Tongue (tissue), 2 donors: ENCODE data around the gene PRH1. TPM values are rescaled to one million over a fixed set of nuclear protein-coding genes. Genes with fewer than 3 reads are reported as not detected.

ENCODE experiments used
- DNase-seq: peaks from one replicate; pipeline ENCODE4 v3.0.0-alpha.2; 2015
- total RNA-seq: library from RNA; depleted of rRNA; stranded (reverse); fragments of >200 nt; gene quantifications from one replicate; pipeline ENCODE4 v1.2.3, GENCODE V29; 2014

PRH1 gene
- 85.8 TPM for total RNA-seq

DNA sequence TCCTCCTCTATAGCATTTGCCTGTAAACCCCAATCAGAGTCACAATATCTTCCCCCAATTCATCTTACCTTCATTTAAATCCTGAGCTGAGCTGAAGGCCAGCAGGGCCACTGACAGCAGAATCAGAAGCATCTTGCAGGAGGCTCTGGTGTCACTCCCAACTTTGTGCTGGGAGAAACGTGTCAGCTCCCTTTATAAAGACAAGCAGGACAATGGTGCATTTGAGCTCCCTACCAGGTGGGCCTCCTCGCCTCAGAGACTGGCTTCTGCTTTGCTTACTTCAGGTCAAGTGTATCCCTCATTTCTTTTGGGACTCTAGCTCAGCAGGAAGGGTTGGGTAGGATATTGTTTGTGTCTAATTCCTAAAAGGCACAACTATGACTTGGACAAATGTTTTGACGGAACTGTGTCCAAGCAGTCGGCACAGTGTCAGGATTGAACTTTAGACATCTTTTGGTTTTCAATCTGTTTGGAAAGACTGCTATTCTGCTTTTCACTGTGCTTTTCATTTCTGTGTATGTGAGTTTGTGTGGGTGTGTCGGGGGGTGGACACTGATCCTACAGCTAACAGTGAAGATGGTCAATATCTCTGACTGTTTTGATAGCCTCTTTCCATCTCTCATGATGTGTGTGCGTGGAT is at the start of gene PRH1:
Gene PRH1, minus strand, starts transcription at position 170 of the 640 bp plus-strand sequence. Its CDS starts 38 bp downstream, at position 132.
- no peak for DNase-seq

DNA sequence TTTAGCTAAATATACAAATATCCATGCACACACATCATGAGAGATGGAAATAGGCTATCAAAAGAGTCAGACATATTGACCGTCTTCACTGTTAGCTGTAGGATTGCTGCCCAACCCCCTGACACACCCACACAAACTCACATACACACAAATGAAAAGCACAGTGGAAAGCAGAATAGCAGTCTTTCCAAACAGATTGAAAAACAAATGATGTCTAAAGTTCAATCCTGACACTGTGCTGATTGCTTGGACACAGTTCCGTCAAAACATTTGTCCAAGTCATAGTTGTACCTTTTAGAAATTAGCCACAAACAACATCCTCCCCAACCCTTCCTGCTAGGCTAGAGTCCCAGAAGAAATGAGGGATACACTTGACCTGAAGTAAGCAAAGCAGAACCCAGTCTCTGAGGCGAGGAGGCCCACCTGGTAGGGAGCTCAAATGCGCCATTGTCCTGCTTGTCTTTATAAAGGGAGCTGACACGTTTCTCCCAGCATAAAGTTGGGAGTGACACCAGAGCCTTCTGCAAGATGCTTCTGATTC is 44.8 kb upstream of the PRH1 start, which contains the start of gene PRH2:
Gene PRH2, plus strand, starts transcription at position 491 of the 541 bp plus-strand sequence. Its CDS starts 38 bp downstream, at position 529.
- DNase-seq = no peak

DNA sequence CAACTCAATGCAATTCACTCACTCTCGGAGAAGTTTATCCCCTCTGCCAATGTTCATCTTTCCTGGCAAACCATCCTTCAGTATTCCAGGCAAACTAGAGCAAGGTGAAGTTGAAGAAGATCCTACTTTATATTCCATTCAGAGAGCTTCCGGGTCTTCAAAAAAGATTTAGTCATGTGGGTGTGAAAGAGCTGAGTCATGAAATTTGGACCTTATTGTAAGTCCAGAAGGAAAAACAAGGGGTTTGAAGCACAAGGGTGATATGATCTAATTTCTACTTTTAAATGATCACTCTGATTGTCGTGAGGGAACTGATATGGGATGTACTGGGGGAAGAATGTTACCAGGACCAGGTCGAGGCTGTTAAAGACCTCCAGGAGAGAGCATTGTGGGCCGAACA is 42.2 kb upstream of the PRH1 start:
- no peak for DNase-seq

DNA sequence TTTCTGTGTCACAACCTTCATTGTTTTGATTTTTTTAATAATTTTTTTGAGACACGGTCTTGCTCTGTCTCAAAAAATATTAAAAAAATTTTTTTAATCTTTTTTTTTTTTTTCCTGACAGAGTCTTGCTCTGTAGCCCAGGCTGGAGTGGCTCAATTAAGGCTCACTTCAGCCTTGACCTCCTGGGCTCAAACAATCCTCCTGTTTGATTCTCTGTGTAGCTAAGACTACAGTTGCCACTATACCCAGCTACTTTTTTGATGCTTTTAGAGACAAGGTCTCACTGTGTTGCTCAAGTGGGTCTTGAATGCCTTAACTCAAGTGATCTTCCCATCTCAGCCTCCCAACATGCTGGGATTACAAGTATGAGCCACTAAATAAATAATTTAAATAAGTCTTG is 35.8 kb upstream of the PRH1 start:
- no peak for DNase-seq

DNA sequence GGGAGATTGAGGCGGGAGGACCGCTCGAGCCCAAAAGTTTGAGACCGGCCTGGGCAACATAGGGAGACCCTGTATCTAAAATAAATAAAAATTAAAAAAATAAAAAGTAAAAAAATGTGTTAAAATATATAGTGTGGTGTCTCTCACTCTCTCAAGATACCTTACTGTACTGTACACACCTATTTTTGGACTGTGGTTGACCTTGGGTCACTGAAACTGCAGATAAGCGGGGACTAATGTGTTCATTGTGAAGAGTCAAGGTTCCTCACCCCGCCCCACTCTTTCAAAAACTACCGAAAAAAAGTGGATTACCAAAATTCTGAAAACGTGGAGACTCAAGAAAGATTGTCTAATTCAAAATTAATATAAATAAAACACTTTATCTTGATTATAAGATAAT is 26.3 kb upstream of the PRH1 start:
- no peak for DNase-seq

DNA sequence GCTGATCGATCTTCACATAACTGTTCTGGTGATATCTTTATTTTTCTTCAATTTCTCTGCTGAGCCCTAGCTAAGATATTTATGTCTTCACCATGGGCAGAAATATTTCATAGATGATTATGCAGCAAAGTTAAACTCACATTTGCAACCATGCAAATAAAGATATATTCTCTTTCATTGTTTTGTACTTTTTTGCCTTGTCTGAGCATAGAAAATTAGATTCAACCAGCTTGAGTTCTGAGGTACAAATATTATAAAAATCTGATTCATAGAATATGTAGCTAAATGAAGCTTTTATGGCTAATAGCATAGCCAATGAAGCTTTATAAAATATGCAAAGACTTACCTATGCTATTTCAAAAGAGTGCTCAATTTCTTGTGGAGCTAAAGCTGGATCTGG is 25.4 kb upstream of the PRH1 start, which contains the start of gene TAS2R13:
Gene TAS2R13, minus strand, starts transcription at position 101 of the 400 bp plus-strand sequence. CDS start 264 bp downstream, outside the sequence.
- no peak for DNase-seq

DNA sequence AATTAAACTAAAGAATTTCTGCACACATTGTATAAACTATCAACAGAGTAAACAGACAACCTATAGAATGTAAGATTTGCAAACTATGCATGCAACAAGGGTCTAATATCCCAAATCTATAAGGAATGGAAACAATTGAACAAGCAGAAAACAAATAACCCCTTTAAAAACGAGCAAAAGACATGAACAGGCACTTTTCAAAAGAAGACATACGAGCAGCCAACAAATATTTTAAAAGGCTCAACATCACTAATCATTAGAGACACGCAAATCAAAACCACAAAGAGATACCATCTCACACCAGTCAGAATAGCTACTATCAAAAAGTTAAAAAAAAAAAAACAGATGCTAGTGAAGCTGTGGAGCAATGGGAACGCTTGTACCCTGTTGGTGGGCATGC is 20.6 kb upstream of the PRH1 start:
- DNase-seq = no peak

DNA sequence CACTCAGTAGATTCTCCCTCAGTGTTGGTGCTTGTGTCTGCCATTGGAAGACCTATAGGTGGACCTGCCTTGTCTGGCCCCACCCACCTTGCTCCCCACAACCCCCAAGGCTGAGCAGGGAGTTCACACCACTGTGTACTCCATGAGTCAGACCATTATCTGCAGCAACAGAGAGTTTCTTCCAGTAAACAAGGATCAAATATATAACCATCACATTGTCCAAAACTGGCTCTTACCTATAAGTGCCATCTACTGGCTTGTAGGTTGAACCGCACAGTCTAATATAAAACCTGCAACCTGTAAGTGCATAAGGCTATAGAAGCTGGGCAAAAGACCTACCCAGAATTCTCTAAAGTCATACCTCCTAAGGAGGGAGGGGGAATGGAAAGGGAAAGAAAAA is 17.4 kb upstream of the PRH1 start:
- no peak for DNase-seq

DNA sequence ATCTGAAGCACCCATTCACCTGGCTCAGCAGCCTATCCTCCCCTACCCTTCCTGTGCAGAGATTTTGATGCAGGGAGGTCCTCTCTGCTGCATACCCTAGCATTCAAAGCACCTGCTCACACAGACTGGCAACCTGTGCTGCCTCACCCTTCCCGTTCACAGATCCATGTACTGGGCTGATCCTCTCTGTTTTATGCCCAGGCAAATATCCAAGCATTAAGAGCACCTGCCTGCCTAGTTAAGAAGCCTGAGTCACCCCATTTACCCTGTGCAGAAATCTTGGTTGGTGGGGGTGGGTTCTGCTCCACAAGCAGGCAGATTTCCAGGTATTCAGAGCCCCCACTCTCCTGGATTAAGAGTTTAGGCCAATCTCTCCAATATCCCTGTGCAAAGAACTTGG is 16.9 kb upstream of the PRH1 start:
- DNase-seq = no peak

DNA sequence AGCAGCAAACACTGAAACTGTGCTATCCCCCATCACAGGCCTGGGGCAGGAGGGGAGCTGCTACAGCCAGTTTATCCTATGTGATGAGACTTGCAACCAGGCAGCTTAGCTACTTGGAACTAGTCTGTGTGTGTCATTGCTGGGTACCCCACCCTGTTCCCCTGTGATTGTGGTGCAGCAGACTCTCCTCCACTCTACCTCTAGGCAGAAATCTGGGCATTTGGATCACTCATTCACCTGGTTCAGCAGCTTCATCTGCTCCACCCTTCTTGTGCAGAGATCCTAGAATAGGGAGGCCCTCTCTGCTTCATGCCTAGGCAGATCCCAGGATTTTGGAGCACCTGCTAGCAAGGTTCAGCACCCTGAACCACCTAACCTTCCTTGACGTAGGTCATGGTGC is 16.5 kb upstream of the PRH1 start:
- DNase-seq = no peak

DNA sequence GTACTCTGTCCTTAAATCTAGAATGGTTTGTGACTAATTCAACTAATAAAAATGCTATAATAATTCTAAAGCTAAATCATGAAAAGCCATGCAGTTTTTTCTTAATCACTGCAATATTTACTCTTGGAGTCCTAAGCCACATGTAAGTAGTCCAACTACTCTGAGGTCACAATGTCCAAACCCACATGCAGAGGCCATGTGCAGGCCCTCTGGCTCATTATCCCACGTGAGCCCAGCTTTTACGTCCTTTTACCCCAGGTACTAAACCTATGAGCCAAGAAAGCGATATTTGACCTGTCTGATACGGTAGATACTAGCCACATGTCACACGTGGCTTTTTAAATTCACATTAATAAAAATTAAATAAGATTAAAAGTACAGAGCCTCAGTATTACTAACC is 12.8 kb upstream of the PRH1 start:
- no peak for DNase-seq

DNA sequence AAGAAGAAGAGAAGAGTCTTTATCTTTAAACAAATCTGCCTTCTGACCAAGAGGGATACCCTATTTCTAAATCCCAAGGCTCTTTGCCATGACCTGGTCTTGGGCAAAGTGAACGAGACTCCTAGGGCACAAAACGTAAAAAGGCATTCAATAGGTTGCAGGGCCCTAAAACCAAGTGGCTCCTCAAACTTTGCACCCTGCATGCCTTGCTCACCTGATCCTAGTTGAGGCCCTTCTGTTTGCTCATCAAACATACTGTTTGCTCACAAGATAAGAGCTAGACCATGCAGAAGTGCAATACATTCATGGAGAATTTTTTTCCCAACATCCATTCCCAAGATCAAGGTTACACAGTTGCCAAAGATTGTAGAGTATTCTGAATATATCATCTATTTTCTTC is 7.9 kb upstream of the PRH1 start:
- no peak for DNase-seq

DNA sequence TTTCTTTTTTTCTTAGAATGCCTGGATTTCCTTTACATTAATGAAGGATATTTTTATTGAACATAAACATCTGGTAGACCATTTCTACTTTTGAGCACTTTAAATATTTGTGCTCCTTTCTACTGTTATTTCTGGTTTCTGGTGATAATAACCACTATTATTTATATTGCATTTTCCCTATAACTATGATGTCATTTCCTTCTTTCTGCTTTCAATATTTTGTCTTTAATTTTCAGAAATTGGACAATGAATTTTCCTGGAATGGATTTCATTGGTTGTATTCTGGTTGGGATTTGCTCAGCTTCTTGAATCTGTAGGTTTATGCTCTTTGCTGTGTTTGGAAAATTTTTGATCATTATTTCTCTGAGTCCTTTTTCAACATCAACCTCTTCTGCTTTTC is 5.2 kb upstream of the PRH1 start:
- DNase-seq = no peak

DNA sequence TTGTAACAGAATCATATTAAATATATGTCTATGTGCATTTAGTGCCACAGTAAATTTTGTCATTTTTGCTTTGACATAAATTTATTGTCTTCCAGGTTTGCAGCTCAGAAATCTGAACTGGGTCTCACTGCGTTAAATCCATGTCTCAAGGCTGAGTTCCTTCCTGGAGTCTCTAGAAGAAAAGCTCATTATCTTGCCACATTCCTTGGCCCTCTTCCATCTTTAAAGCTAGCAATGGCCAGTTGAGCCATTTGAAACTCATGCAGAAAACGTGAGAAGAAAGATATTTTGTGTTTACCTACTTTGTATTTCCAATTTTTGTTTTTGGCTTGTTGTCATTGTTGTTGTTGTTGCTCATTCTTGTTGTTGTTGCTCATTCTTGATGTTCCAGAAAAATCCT is 10.7 kb downstream of the PRH1 start:
- DNase-seq = no peak

DNA sequence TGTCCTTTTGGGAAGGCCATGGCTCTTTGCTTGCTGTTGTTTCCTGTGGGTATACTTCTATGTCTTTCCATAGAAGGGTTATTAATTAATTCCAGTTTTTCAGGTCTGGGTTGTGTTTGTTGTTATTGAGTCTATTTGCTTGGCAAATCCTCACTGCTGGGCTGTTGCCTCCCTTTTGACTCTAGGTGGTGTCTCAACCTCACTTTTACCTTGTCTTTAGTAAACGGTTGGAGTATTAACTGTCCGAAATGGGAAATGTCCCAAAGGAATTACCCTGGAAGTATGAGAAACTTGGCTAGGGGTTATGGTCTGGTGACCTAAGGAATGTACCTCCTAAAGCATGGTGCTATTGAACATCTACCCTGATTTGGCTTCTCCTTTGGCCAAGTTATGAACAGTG is 16.7 kb downstream of the PRH1 start:
- DNase-seq = no peak

DNA sequence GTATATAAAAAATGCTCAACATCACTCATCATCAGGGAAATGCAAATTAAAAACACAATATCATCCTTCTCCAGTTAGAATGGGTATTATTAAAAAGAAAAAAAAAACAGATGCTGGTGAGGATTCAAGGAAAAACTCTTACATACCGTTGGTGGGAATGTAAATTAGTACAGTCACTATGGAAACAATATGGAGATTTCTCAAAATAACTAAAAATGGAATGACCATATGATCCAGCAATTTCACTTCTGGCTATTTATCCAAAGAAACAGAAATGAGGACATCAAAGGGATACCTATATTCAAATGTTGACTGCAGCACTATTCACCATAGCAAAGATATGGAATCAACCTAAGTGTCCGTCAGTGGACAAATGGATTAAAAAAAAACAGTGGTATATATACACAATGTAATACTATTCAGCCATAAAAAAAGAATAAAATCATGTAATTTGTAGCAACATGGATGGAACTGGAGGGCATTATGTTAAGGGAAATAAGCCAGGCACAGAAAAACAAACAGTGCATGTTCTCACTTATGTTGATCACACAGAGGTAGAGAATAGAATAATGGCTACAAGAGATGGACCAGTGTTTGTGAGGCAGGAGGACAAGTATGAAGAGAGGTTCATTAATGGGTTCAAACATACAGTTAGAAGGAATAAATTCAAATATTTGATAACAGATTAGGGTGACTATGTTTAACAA is 20.4 kb downstream of the PRH1 start:
- no peak for DNase-seq

DNA sequence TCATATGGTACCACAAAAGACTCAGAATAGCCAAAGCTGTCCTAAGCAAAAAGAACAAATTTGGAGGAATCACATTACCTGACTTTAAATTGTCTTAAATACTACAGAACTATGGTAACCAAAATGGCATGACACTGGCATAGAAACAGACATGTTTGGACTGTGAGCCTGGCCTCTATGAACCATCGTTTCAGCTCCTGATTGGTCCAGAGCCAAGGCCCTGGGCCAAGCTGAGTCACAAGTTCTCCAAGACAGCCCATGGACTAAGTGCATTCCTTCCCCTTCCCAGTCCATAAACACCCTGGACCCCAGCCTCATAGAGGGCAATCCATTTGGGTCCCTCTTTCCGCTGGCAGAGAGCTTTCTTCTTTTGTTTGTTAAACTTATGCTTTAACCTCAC is 22.7 kb downstream of the PRH1 start:
- no peak for DNase-seq

DNA sequence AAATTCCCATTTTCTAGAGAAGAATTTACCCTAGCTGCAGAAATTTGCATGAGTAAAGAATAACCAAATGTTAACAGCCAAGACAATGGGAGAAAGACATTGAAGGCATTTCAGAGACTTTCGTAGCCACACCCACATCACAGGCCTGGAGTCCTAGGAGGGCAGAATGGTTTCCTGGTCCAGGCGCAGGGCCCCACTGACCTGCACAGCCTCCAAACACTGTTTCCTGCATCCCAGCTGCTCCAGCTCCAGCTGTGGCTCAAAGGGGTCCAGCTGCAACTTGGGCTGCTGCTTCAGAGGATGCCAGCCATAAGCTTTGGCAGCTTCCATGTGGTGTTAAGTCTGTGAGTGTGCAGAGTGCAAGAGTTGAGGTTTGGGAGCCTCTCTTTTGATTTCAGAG is 28.2 kb downstream of the PRH1 start:
- no peak for DNase-seq

DNA sequence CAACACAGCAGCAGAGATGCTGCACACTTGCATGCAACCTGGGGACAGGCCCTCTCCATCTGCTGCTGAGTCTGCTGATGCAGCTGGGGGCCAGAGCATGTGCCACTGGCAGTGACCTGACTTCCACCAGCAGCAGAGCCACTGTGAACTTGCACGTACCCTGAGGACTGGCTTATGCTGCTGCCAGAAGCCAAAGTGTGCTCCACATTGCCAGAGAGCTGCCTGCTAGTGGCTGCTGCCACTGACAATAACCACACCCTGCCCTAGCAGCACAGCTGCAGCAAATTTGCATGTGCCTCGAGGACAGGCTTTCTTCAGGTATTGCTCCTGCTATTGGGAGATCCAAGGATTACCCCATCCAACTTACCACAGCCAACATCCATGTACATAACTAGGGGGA is 30.3 kb downstream of the PRH1 start:
- DNase-seq = no peak

DNA sequence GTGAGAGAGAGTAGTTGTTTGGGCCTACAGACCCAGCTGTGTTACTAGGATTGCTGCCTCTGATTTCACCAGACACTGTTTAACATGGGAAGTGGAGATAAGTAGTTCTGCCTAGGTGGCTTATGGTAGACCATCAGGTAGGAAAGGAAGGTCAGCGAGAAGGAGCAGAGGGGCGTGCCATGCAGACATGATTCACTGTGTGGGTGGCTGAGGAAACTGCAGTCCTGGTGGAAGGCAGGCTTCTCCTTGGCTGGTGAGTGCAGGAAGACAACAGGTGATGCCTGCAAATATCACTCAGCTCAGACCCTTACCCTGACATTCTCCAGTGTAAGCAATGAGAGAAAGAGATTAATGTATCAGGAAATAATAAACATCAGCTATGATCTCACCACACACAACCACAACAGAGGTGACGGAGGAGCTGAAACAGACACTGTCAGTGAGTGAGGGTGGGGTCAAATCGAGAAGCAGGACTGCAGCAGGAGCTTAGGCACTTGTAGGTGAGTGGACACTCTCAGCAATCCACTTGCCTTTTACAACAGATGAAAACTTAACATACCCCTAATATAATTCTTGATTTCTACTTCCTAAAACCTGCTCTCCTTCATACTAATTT is 32.7 kb downstream of the PRH1 start:
- DNase-seq = no peak

DNA sequence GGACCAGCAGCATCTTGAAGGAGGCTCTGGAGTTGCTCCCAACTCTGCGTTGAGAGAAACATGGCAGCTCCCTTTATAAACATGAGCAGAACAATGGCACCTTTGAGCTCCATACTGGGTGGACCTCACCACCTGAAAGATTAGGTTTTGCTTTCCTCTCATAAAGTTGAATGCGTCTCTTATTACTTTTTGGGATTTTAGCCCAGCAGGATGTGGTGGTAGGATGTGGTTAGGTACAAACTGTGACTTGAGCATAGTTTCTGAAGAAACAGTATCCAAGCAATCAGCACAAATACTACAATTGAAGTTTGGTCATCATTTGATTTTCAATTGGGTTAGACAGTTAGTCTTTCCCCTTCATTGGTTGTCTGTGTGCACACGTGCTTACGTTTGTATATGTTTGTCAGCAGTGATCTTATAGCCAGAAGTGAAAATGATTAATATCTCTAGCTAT is 34.6 kb downstream of the PRH1 start, which contains the start of gene PRR4:
Gene PRR4, minus strand, starts transcription at position 51 of the 454 bp plus-strand sequence. Its CDS starts 38 bp downstream, at position 13.
- peak; percentile 5 for DNase-seq

DNA sequence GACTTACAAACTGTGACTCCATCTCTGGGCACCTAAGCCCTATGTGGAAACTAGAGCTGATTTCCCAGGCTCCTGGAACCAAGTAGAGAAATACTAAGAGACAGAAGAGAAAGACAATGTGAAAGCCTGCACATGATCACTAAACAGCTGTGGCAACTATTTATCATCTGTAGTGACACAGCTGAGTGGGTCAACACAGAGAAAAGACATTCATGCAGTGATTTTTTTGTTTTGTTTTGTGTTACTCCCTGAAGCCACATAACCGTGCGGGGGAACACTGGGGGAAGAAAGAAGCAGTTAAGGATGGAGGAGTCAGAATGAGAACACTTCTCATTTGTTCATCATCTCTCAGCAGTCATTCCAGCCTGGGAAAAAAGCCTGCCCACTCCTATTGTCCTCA is 36.3 kb downstream of the PRH1 start:
- peak; percentile 5 for DNase-seq

DNA sequence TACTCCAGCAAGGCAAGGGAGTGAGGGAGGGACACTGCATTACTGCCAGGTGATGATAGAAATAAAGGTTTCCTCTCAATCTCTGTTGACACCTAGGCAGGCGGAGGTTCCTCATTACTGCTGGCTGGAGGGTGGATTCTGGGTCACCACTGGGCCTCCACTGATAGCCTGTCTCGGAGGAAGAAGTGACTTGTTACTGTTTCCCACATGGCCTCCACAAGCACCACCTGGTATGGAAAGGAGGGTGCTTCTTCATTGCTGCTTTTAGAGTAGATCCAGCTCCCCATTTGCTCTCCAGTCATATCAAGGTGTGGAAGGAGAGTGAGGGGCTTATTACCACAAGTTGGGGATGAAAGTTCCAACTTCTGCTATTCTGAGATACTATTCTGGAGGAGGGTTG is 41.2 kb downstream of the PRH1 start:
- DNase-seq = no peak
